HCT116 (cell line): ENCODE measurements around the gene TBRG4. TPM values are rescaled to one million over a fixed set of nuclear protein-coding genes. Genes with fewer than 3 reads are reported as not detected.

Experiments used
- ATAC-seq: fragments of 200-7000 bp; cut with Tn5 transposase; 2 replicates; pipeline ENCODE4 v1.9.1; 2020; ENCODE audit warnings: mild to moderate bottlenecking, moderate library complexity
- BruUV-seq: library from RNA; stranded (reverse); fragments of 400-500 nt; replicated peaks from 2 replicates; lab custom pipeline; 2021; lab: Mats Ljungman, UMichigan
- CTCF ChIA-PET: fragments of 300-600 bp; sonication (Branson Sonifier 250); formaldehyde crosslinking; loops from one replicate; lab custom pipeline; 2021; ENCODE audit warnings: antibody characterized with exemption; lab: Charles Lee
- POLR2A ChIA-PET: fragments of 300-600, 350-600 bp; sonication (Branson Sonifier 250); formaldehyde crosslinking; loops from one replicate; lab custom pipeline; 2021; ENCODE audit warnings: antibody characterized with exemption; lab: Charles Lee
- RAD21 ChIA-PET, 2 experiments: fragments of 300-600 bp; sonication (Branson Sonifier 250); formaldehyde crosslinking; loops; one replicate each; lab custom pipeline; 2023; ENCODE audit warnings: low total read pairs in 2 of 2; ENCODE audit not compliant: uncharacterized antibody in 2 of 2, unreplicated experiment in 2 of 2, low non-redundant PET in 1 of 2; lab: Charles Lee
- DNase-seq: peaks from one replicate; pipeline ENCODE4 v3.0.0-alpha.2; 2010; ENCODE audit warnings: low read depth, low spot score
- H2AFZ ChIP-seq: fragments of 200-600 bp; shearing (Covaris generic), sonication (generic); 2 replicates; pipeline ENCODE4 v1.6.1; 2017; ENCODE audit warnings: low read depth, mixed run types, mixed read lengths, antibody characterized with exemption, low read length; ENCODE audit not compliant: poor library complexity, severe bottlenecking
- H3K27ac ChIP-seq: 2 replicates; pipeline ENCODE4 v1.5.1; 2012; ENCODE audit warnings: low read depth, low read length
- H3K27me3 ChIP-seq: fragments of 200-600 bp; sonication (generic); 2 replicates; pipeline ENCODE4 v1.6.1; 2016; ENCODE audit warnings: mixed run types, low read length, mixed read lengths; ENCODE audit not compliant: insufficient read depth
- H3K36me3 ChIP-seq, 2 experiments: fragments of 200-500 bp in 1 of 2; fragments of 200-600 bp in 1 of 2; sonication (Bioruptor generic) in 1 of 2; sonication (generic) in 1 of 2; 2 replicates each; pipeline versions ENCODE4 v1.5.1 to v1.6.1; 2014 to 2016; ENCODE audit warnings: low read length in 2 of 2, inconsistent platforms in 1 of 2, mixed read lengths in 1 of 2, mixed run types in 1 of 2; ENCODE audit not compliant: insufficient read depth in 2 of 2, control insufficient read depth in 1 of 2
- H3K4me1 ChIP-seq, 2 experiments: fragments of 200-600 bp in 1 of 2; sonication (generic) in 1 of 2; 2 replicates each; pipeline versions ENCODE4 v1.5.1 to v1.6.1; 2012 to 2017; ENCODE audit warnings: low read length in 2 of 2, inconsistent platforms in 1 of 2, mild to moderate bottlenecking in 1 of 2, mixed read lengths in 1 of 2, mixed run types in 1 of 2, moderate library complexity in 1 of 2; ENCODE audit not compliant: insufficient read depth in 2 of 2, control insufficient read depth in 1 of 2
- H3K4me2 ChIP-seq: fragments of 200-600 bp; sonication (generic); 2 replicates; pipeline ENCODE4 v1.6.1; 2017; ENCODE audit warnings: mixed run types, low read length, mixed read lengths
- H3K4me3 ChIP-seq, 2 experiments: fragments of 200-600 bp in 1 of 2; sonication (generic) in 1 of 2; replicated peaks in 1 of 2; 2 replicates each; pipeline ENCODE4 v1.5.1; 2011 to 2016; ENCODE audit warnings: low read length in 2 of 2, control low read depth in 1 of 2, low read depth in 1 of 2, mild to moderate bottlenecking in 1 of 2, mixed read lengths in 1 of 2, mixed run types in 1 of 2
- H3K79me2 ChIP-seq: fragments of 200-600 bp; sonication (generic); 2 replicates; pipeline ENCODE4 v1.6.1; 2017; ENCODE audit warnings: mild to moderate bottlenecking, mixed run types, low read length, moderate library complexity, mixed read lengths; ENCODE audit not compliant: insufficient read depth
- H3K9ac ChIP-seq: fragments of 200-600 bp; sonication (generic); 2 replicates; pipeline ENCODE4 v1.6.1; 2016; ENCODE audit warnings: low read length, mixed read lengths
- H3K9me2 ChIP-seq: fragments of 200-600 bp; sonication (generic), shearing (Covaris generic); 2 replicates; pipeline ENCODE4 v1.6.1; 2017; ENCODE audit warnings: mixed run types, mild to moderate bottlenecking, moderate library complexity; ENCODE audit not compliant: insufficient read depth
- H3K9me3 ChIP-seq, 2 experiments: fragments of 200-500 bp in 1 of 2; fragments of 200-600 bp in 1 of 2; sonication (Bioruptor generic) in 1 of 2; sonication (generic) in 1 of 2; 2 replicates each; pipeline ENCODE4 v1.6.1; 2014 to 2017; ENCODE audit warnings: low read length in 2 of 2, mixed read lengths in 2 of 2, inconsistent platforms in 1 of 2, low read depth in 1 of 2, mild to moderate bottlenecking in 1 of 2, mixed run types in 1 of 2, moderate library complexity in 1 of 2; ENCODE audit not compliant: control insufficient read depth in 1 of 2, insufficient read depth in 1 of 2
- H4K20me1 ChIP-seq: fragments of 200-600 bp; sonication (generic), shearing (Covaris generic); 2 replicates; pipeline ENCODE4 v1.6.1; 2017; ENCODE audit warnings: mixed run types, mild to moderate bottlenecking, moderate library complexity; ENCODE audit not compliant: insufficient read depth
- ATF3 ChIP-seq: IDR thresholded peaks from 2 replicates; pipeline ENCODE4 v1.6.1; 2012
- CBX3 ChIP-seq: IDR thresholded peaks from 2 replicates; pipeline ENCODE4 v1.6.1; 2012; ENCODE audit warnings: low read depth
- CEBPB ChIP-seq: IDR thresholded peaks from 2 replicates; pipeline ENCODE4 v1.6.1; 2012; ENCODE audit warnings: low read depth
- FOSL1 ChIP-seq: IDR thresholded peaks from 2 replicates; pipeline ENCODE4 v1.6.1; 2012; ENCODE audit warnings: low read depth
- SP1 ChIP-seq: IDR thresholded peaks from 2 replicates; pipeline ENCODE4 v1.6.1; 2012; ENCODE audit warnings: low read depth
- SRF ChIP-seq: IDR thresholded peaks from 2 replicates; pipeline ENCODE4 v1.6.1; 2012; ENCODE audit warnings: low read depth
- YY1 ChIP-seq: IDR thresholded peaks from 2 replicates; pipeline ENCODE4 v1.6.1; 2011; ENCODE audit warnings: low read length, low read depth, moderate library complexity, mild to moderate bottlenecking; ENCODE audit not compliant: insufficient replicate concordance; ENCODE audit errors: extremely low read depth
- ZBTB33 ChIP-seq: IDR thresholded peaks from 2 replicates; pipeline ENCODE4 v1.6.1; 2011; ENCODE audit warnings: mild to moderate bottlenecking, low read length, moderate library complexity; ENCODE audit not compliant: insufficient replicate concordance; ENCODE audit errors: extremely low read depth
- intact Hi-C: fragments of 100-400 bp; cut with micrococcal nuclease; formaldehyde crosslinking; loops from 2 replicates; pipeline ENCODE4 v1.10.0; 2022
- total RNA-seq: library from RNA; stranded (reverse); gene quantifications from one replicate; pipeline ENCODE4 v1.2.1, GENCODE V29; 2021; ENCODE audit not compliant: unreplicated experiment

Gene TBRG4
- total RNA-seq, 1 experiment from 2014 or later = 136 TPM

- TF ChIP-seq ATF3 (no peak), CEBPB (no peak), SRF (peak; percentile 96), CBX3 (peak; percentile 76), ZBTB33 (no peak), FOSL1 (no peak)
Observed at GRCh38 chr7:45111298-45112223, at the start of gene TBRG4 (continued).

GRCh38 chr7:45161138-45161537, 49.6 kb upstream of the TBRG4 start:
- H3K4me2 ChIP-seq = no peak overlapping the region
- ChIA-PET POLR2A (no interaction called here), CTCF (no interaction called here), RAD21 (no interaction called here)
- no peaks in the 10 kb centered on the region for H4K20me1 ChIP-seq
- H3K4me3 ChIP-seq = no peak overlapping the region
- no peaks in the 10 kb centered on the region; a peak in 1 of 4 replicates for H3K9me3 ChIP-seq
- no peak for ATAC-seq
- H3K36me3 ChIP-seq = no peaks in the 10 kb centered on the region
- DNase-seq = no peak
- no peaks in the 10 kb centered on the region for H3K27me3 ChIP-seq
- H3K4me1 ChIP-seq = no peaks in the 10 kb centered on the region
- intact Hi-C loops = no loop called here
- BruUV-seq = no TSS peak
- TF ChIP-seq SP1 = no peak
- no peak for TF ChIP-seq SRF
- TF ChIP-seq YY1 = no peak
- H3K79me2 ChIP-seq = no peaks in the 10 kb centered on the region
- H2AFZ ChIP-seq = no peak overlapping the region
- no peak overlapping the region for H3K27ac ChIP-seq
- H3K9ac ChIP-seq = no peak overlapping the region
- H3K9me2 ChIP-seq = no peaks in the 10 kb centered on the region
